ENCODE data around the gene EML2.

- TF ChIP-seq CTCF (IDR thresholded peaks at IDR 0.05): peak in 1 of 6 experiments; percentile 11
- peak; percentile 67 to 76 for TF ChIP-seq POLR2A (IDR thresholded peaks at IDR 0.05)
Measured at GRCh38 chr19:45584332-45585157, 54.7 kb downstream of the EML2 start, which contains the start of gene OPA3.
